Stomach (tissue), 9 donors: ENCODE measurements around the gene COL25A1. TPM values are rescaled to one million over a fixed set of nuclear protein-coding genes. Genes with fewer than 3 reads are reported as not detected.
A peak's percentile ranks its signal among the peaks of the same experiment; 100 is the strongest.

Experiments
- DNase-seq, 2 donors: peaks; one replicate each; pipeline versions ENCODE4 v3.0.0 to v3.0.0-alpha.2; 2013 to 2019
- H3K27ac ChIP-seq, 5 donors: fragments of 200-600 bp in 4 of 5; sonication (generic) in 4 of 5; one replicate each; pipeline ENCODE4 v1.5.1; 2013 to 2019; ENCODE audit warnings: mild to moderate bottlenecking in 1 of 5, moderate library complexity in 1 of 5
- H3K27me3 ChIP-seq, 3 donors: fragments of 200-600 bp; sonication (generic); one replicate each; pipeline ENCODE4 v1.5.1; 2017 to 2019; ENCODE audit warnings: mixed run types in 1 of 3
- H3K36me3 ChIP-seq, 4 donors: fragments of 200-600 bp; sonication (generic); 1 replicate in 3 of 4; 2 replicates in 1 of 4; pipeline ENCODE4 v1.5.1; 2016 to 2019
- H3K4me1 ChIP-seq, 4 donors: fragments of 200-600 bp; sonication (generic); one replicate each; pipeline ENCODE4 v1.5.1; 2016 to 2019
- H3K4me3 ChIP-seq, 4 donors: fragments of 200-600 bp; sonication (generic) in 3 of 4; one replicate each; pipeline ENCODE4 v1.5.1; 2016 to 2019; ENCODE audit warnings: mild to moderate bottlenecking in 1 of 4
- H3K9me3 ChIP-seq, 4 donors: fragments of 200-600 bp; sonication (generic); one replicate each; pipeline ENCODE4 v1.5.1; 2016 to 2019
- EP300 ChIP-seq: sonication (generic); formaldehyde crosslinking; IDR thresholded peaks from one replicate; pipeline ENCODE4 v1.6.1; 2017; ENCODE audit warnings: antibody characterized with exemption
- POLR2A ChIP-seq, 4 donors: fragments of 450-650 bp; IDR thresholded peaks; one replicate each; pipeline ENCODE4 v1.6.1; 2016; ENCODE audit warnings: antibody characterized with exemption in 4 of 4, control low read depth in 2 of 4, mild to moderate bottlenecking in 1 of 4, moderate library complexity in 1 of 4
- POLR2AphosphoS5 ChIP-seq, 3 donors: sonication (generic); formaldehyde crosslinking; IDR thresholded peaks; one replicate each; pipeline ENCODE4 v1.6.1; 2016; ENCODE audit warnings: antibody characterized with exemption in 3 of 3
- WGBS, 5 donors: extraction: QIAGEN DNeasy Blood & Tissue Kit in 3 of 5; methylation state at CpG; one replicate each; pipeline versions ENCODE4 v1.1.5 to v1.1.7; 2013 to 2018; 5-methylcytosine and 5-hydroxymethylcytosine counted together
- intact Hi-C: fragments of 100-400 bp; cut with DNase I; formaldehyde crosslinking; loops from one replicate; pipeline ENCODE4 v1.15.1; 2023; ENCODE audit warnings: low total_unique reads
- polyA plus RNA-seq, 3 donors: library from polyadenylated mRNA; stranded (reverse); fragments of 200-250 nt; gene quantifications; one replicate each; pipeline ENCODE4 v1.2.3, GENCODE V29; 2013
- total RNA-seq, 5 donors: library from RNA; depleted of rRNA; stranded (reverse); fragments of >200 nt; gene quantifications; one replicate each; pipeline versions ENCODE4 v1.1.0 to v1.2.3, GENCODE V29; 2014 to 2016
- TF ChIP-seq, protein P1 (sequence below), 7 experiments: fragments of 450-650 bp in 4 of 7; fragments of 200-600 bp in 3 of 7; sonication (generic) in 3 of 7; IDR thresholded peaks; one replicate each; pipeline ENCODE4 v1.5.1; 2016 to 2019; ENCODE audit warnings: antibody characterized with exemption in 7 of 7, control low read depth in 2 of 7, mild to moderate bottlenecking in 1 of 7
- donor health status: healthy with polysubstance abuse.
- donor health status: Bipolar disorder and iron deficiency.
- donor health status: healthy.

Gene COL25A1
- total and polyA plus RNA-seq, 8 donors: 0.10 to 4.1 (median 1.5) TPM; not detected in 5

DNA sequence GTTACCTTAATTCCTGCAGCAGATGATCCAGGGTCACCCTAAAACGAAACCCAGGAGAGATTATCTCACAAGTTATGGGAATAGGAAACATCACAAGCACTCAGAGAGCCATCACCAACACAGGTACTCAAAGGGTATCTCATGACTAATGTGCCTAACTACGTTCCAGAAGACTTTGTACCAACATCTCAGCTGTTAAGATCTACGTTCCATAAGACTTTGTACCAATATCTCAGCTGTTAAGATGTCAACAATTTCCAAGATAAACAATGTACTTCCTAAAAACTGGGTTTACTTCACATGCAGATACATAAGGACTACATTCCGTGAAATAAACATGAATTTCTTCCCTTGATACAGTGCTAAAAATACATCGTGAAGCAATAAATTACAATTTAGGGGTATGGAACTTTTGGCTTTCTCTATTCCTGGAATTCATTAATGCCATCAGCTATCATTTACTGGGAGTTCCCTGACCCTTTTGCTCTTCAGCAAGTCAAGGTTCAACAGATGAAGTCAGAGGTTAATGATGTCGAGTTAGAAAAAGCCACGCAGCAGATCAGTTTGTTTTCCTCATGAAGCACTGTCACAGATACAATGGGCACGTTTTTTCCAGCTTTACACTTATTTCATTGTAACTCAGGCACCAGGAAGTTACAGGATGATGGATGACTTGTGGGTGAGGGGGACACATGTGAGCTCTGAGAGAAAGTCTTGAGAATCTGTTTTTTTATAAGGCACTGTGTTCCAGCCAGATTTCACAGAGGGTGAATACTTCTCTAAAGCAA, 412.6 kb downstream of the COL25A1 start:
- intact Hi-C loops: no loop called here
- Histone ChIP-seq H3K27me3 (no peaks in the 10 kb centered on the region), H3K36me3 (no peaks in the 10 kb centered on the region), H3K4me3 (no peak overlapping the region), H3K9me3 (no peaks in the 10 kb centered on the region), H3K27ac (no peak overlapping the region), H3K4me1 (no peaks in the 10 kb centered on the region)
- peak in 1 of 2 donors; percentile 19 for DNase-seq
- 40 to 50% (median 47%) methylated on average over 8 of the region's 8 CpGs for WGBS, 5 donors
- TF ChIP-seq POLR2AphosphoS5 (IDR thresholded peaks at IDR 0.05): no peak
- TF ChIP-seq, protein P1, sequence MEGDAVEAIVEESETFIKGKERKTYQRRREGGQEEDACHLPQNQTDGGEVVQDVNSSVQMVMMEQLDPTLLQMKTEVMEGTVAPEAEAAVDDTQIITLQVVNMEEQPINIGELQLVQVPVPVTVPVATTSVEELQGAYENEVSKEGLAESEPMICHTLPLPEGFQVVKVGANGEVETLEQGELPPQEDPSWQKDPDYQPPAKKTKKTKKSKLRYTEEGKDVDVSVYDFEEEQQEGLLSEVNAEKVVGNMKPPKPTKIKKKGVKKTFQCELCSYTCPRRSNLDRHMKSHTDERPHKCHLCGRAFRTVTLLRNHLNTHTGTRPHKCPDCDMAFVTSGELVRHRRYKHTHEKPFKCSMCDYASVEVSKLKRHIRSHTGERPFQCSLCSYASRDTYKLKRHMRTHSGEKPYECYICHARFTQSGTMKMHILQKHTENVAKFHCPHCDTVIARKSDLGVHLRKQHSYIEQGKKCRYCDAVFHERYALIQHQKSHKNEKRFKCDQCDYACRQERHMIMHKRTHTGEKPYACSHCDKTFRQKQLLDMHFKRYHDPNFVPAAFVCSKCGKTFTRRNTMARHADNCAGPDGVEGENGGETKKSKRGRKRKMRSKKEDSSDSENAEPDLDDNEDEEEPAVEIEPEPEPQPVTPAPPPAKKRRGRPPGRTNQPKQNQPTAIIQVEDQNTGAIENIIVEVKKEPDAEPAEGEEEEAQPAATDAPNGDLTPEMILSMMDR (IDR thresholded peaks at IDR 0.05): no peak
- no peak for TF ChIP-seq POLR2A (IDR thresholded peaks at IDR 0.05)
- TF ChIP-seq EP300: no peak

DNA sequence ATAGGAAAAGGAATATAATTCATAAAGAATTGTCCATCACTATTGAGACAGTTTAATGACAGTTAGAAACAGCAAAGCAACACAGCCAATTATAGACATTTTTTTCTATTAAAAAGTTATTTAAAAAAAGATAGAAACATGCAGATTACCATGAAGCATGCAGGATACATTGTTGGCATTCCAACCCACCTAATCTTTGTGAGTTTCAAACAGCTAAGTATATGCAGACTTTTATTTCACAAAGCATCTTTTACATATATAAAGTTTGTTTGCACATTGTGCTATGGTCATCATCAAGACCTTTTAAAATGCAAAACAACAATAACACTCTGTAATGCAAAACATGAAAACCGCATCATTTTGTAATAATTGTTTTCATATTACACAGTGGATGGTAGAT, 413.7 kb downstream of the COL25A1 start:
- Histone ChIP-seq H3K9me3 (no peaks in the 10 kb centered on the region), H3K27ac (no peak overlapping the region), H3K27me3 (no peaks in the 10 kb centered on the region), H3K4me1 (no peaks in the 10 kb centered on the region), H3K4me3 (no peak overlapping the region), H3K36me3 (no peaks in the 10 kb centered on the region)
- 78 to 98% (median 88%) methylated on average over 1 of the region's 1 CpG for WGBS, 5 donors
- intact Hi-C loops: no loop called here
- TF ChIP-seq EP300: no peak
- no peak for TF ChIP-seq POLR2AphosphoS5 (IDR thresholded peaks at IDR 0.05)
- no peak for TF ChIP-seq POLR2A (IDR thresholded peaks at IDR 0.05)
- TF ChIP-seq, protein P1 (IDR thresholded peaks at IDR 0.05): no peak
- DNase-seq: no peak

DNA sequence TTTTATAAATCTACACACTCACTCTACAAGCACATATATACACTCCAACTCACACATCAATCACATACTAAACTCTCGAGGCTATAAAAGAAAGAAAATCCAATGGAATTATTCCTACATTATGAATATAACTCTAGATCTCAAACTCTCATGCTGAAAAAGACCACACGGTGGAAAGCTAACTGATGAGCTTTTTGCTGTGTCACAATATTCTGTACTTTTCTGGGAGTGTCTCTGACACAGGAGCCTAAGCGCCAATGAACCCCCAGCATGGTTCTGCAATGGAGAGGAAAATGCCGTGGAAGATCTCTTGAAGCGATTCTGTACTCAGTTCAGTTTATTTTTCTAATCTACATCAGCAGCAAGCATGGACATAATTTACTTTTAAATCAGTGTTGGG, 415.4 kb downstream of the COL25A1 start:
- DNase-seq: no peak
- H3K27ac ChIP-seq: no peak overlapping the region
- no peaks in the 10 kb centered on the region for H3K36me3 ChIP-seq
- WGBS, 5 donors: 48 to 85% (median 63%) methylated on average over 5 of the region's 5 CpGs
- H3K4me3 ChIP-seq: no peak overlapping the region
- H3K4me1 ChIP-seq: no peaks in the 10 kb centered on the region
- no peaks in the 10 kb centered on the region for H3K9me3 ChIP-seq
- intact Hi-C loops: no loop called here
- TF ChIP-seq EP300 (no peak), POLR2A (IDR thresholded peaks at IDR 0.05) (no peak), POLR2AphosphoS5 (IDR thresholded peaks at IDR 0.05) (no peak)
- TF ChIP-seq, protein P1 (IDR thresholded peaks at IDR 0.05): no peak
- H3K27me3 ChIP-seq: no peaks in the 10 kb centered on the region

DNA sequence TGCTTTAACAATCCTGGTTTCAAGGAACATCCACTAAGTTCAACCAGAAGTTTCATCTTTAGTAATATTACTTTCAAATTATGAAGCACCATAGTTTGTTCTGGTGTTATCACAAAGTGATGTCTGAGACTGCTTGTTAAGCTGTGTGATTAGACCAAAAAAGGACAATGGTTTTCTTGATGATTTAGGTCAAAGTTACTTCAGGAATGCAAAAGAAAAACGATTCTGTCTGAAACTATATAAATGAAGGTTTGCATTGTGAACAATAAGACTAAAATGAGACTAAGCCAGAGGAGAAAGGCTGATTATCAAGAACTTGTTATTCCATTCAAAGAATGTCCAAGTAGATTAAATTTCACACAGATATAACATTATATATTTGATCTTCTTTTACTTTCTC, 417.2 kb downstream of the COL25A1 start:
- Histone ChIP-seq H3K4me3 (no peak overlapping the region), H3K27ac (no peak overlapping the region), H3K36me3 (no peaks in the 10 kb centered on the region), H3K27me3 (no peaks in the 10 kb centered on the region), H3K4me1 (no peaks in the 10 kb centered on the region), H3K9me3 (no peaks in the 10 kb centered on the region)
- 6 to 11% (median 10%) methylated on average over 1 of the region's 1 CpG for WGBS, 5 donors
- TF ChIP-seq POLR2A (IDR thresholded peaks at IDR 0.05) (no peak), POLR2AphosphoS5 (IDR thresholded peaks at IDR 0.05) (no peak), EP300 (no peak)
- TF ChIP-seq, protein P1 (IDR thresholded peaks at IDR 0.05): no peak
- no peak for DNase-seq
- intact Hi-C loops: no loop called here
